ENCODE measurements around the gene CNTNAP5. TPM values are rescaled to one million over a fixed set of nuclear protein-coding genes. Genes with fewer than 3 reads are reported as not detected.
"Not testable (repeated sequence)": the region's sequence is repeated elsewhere in the genome, so short reads cannot be mapped to it uniquely, and the experiment has no call there.

Gene CNTNAP5
- total RNA-seq, 1 experiment from 2014 or later: not detected

GRCh38 chr2:124320051-124320688, 295.1 kb downstream of the CNTNAP5 start:
- DNase-seq (ENCODE audit: low read depth): no peak

- DNase-seq (ENCODE audit: low read depth): no peak
Measured at GRCh38 chr2:124323321-124323720, 298.2 kb downstream of the CNTNAP5 start.

GRCh38 chr2:124325667-124326440, 300.8 kb downstream of the CNTNAP5 start:
- DNase-seq (ENCODE audit: low read depth): no peak

GRCh38 chr2:124327303-124327702, 302.2 kb downstream of the CNTNAP5 start:
- no peak for DNase-seq (ENCODE audit: low read depth)

- no peak for DNase-seq (ENCODE audit: low read depth)
Measured at GRCh38 chr2:124328397-124328796, 303.3 kb downstream of the CNTNAP5 start.

- no peak for DNase-seq (ENCODE audit: low read depth)
Measured at GRCh38 chr2:124333784-124334183, 308.7 kb downstream of the CNTNAP5 start.

- no peak for DNase-seq (ENCODE audit: low read depth)
Measured at GRCh38 chr2:124335058-124335457, 310.0 kb downstream of the CNTNAP5 start.

- DNase-seq (ENCODE audit: low read depth): no peak
Measured at GRCh38 chr2:124339709-124340108, 314.6 kb downstream of the CNTNAP5 start.

GRCh38 chr2:124343827-124344498, 318.9 kb downstream of the CNTNAP5 start:
- DNase-seq (ENCODE audit: low read depth): no peak

- no peak for DNase-seq (ENCODE audit: low read depth)
Measured at GRCh38 chr2:124347209-124347608, 322.1 kb downstream of the CNTNAP5 start.

- no peak for DNase-seq (ENCODE audit: low read depth)
Measured at GRCh38 chr2:124353656-124354055, 328.6 kb downstream of the CNTNAP5 start.

GRCh38 chr2:124354466-124354865, 329.4 kb downstream of the CNTNAP5 start:
- DNase-seq (ENCODE audit: low read depth): no peak

- not testable (repeated sequence) for DNase-seq (ENCODE audit: low read depth)
Measured at GRCh38 chr2:124361966-124362365, 336.9 kb downstream of the CNTNAP5 start.

GRCh38 chr2:124369181-124369580, 344.1 kb downstream of the CNTNAP5 start:
- no peak for DNase-seq (ENCODE audit: low read depth)

GRCh38 chr2:124380221-124380749, 355.2 kb downstream of the CNTNAP5 start:
- DNase-seq (ENCODE audit: low read depth): no peak

GRCh38 chr2:124382067-124382618, 357.1 kb downstream of the CNTNAP5 start:
- no peak for DNase-seq (ENCODE audit: low read depth)

GRCh38 chr2:124395961-124396360, 370.9 kb downstream of the CNTNAP5 start:
- no peak for DNase-seq (ENCODE audit: low read depth)

GRCh38 chr2:124402274-124402673, 377.2 kb downstream of the CNTNAP5 start:
- no peak for DNase-seq (ENCODE audit: low read depth)

GRCh38 chr2:124407836-124408534, 382.9 kb downstream of the CNTNAP5 start:
- DNase-seq (ENCODE audit: low read depth): not testable (repeated sequence)

- DNase-seq (ENCODE audit: low read depth): no peak
Measured at GRCh38 chr2:124424074-124424473, 399.0 kb downstream of the CNTNAP5 start.

GRCh38 chr2:124426122-124426521, 401.0 kb downstream of the CNTNAP5 start:
- no peak for DNase-seq (ENCODE audit: low read depth)

- DNase-seq (ENCODE audit: low read depth): no peak
Measured at GRCh38 chr2:124426625-124427024, 401.5 kb downstream of the CNTNAP5 start.
